Body of pancreas (tissue), 4 donors: Measurements from ENCODE around the gene FAM131B.

Experiments
- CTCF ChIP-seq, 7 experiments: fragments of 450-650 bp in 4 of 7; fragments of 200-600 bp in 3 of 7; sonication (generic) in 3 of 7; IDR thresholded peaks; one replicate each; pipeline ENCODE4 v1.5.1; 2016 to 2019; ENCODE audit warnings: antibody characterized with exemption in 7 of 7
- POLR2A ChIP-seq, 3 donors: fragments of 450-650 bp; IDR thresholded peaks; one replicate each; pipeline ENCODE4 v1.6.1; 2016; ENCODE audit warnings: antibody characterized with exemption in 3 of 3, mild to moderate bottlenecking in 2 of 3

- TF ChIP-seq CTCF (IDR thresholded peaks at IDR 0.05), result no peak
- TF ChIP-seq POLR2A (IDR thresholded peaks at IDR 0.05), result no peak
These were observed 10.8 kb upstream of the FAM131B start for GRCh38 chr7:143373255-143373794.
